Neural cell (in vitro differentiated cells): Measurements from ENCODE around the gene TSPAN9. TPM values are rescaled to one million over a fixed set of nuclear protein-coding genes. Genes with fewer than 3 reads are reported as not detected.

ENCODE experiments used
- H2AFZ ChIP-seq: fragments of 200-600, 300-800 bp; sonication (generic), shearing (Covaris generic); 2 replicates; pipeline ENCODE4 v1.6.0; 2014; ENCODE audit warnings: low read depth, mild to moderate bottlenecking, antibody characterized with exemption, low read length, moderate library complexity
- H3F3A ChIP-seq: fragments of 200-600 bp; shearing (Covaris generic); 2 replicates; pipeline ENCODE4 v1.6.1; 2016; ENCODE audit warnings: mild to moderate bottlenecking, moderate library complexity, mixed read lengths, antibody characterized with exemption, low read length; ENCODE audit not compliant: insufficient read depth, poor library complexity, severe bottlenecking
- H3K27ac ChIP-seq: fragments of 200-600, 300-800 bp; sonication (generic), shearing (Covaris generic); 2 replicates; pipeline ENCODE4 v1.5.1; 2014; ENCODE audit warnings: mild to moderate bottlenecking, low read length, moderate library complexity
- H3K27me3 ChIP-seq: fragments of 300-800, 200-600 bp; sonication (generic), shearing (Covaris generic); 2 replicates; pipeline ENCODE4 v1.6.0; 2014; ENCODE audit warnings: mild to moderate bottlenecking, low read depth, low read length, moderate library complexity; ENCODE audit not compliant: insufficient read depth
- H3K36me3 ChIP-seq: fragments of 300-800, 200-600 bp; sonication (generic), shearing (Covaris generic); 2 replicates; pipeline ENCODE4 v1.5.1; 2014; ENCODE audit warnings: mild to moderate bottlenecking, antibody characterized with exemption, low read length, moderate library complexity; ENCODE audit not compliant: insufficient read depth
- H3K4me2 ChIP-seq: fragments of 300-800, 200-600 bp; sonication (generic), shearing (Covaris generic); 2 replicates; pipeline ENCODE4 v1.6.0; 2014; ENCODE audit warnings: mild to moderate bottlenecking, low read length
- H3K4me3 ChIP-seq: fragments of 300-800, 200-600 bp; sonication (generic), shearing (Covaris generic); 2 replicates; pipeline ENCODE4 v1.5.1; 2014; ENCODE audit warnings: mild to moderate bottlenecking, low read length, moderate library complexity
- H3K79me2 ChIP-seq: fragments of 200-600 bp; shearing (Covaris generic); replicated peaks from 2 replicates; pipeline ENCODE4 v1.6.0; 2014; ENCODE audit warnings: mild to moderate bottlenecking, low read length, moderate library complexity; ENCODE audit not compliant: insufficient read depth
- H3K9ac ChIP-seq: fragments of 300-800, 200-600 bp; sonication (generic), shearing (Covaris generic); 2 replicates; pipeline ENCODE4 v1.6.1; 2016; ENCODE audit warnings: mild to moderate bottlenecking, low read length, mixed read lengths
- H3K9me2 ChIP-seq: fragments of 200-600 bp; shearing (Covaris generic); 2 replicates; pipeline ENCODE4 v1.6.1; 2016; ENCODE audit warnings: mild to moderate bottlenecking, low read length, mixed read lengths; ENCODE audit not compliant: insufficient read depth
- H3K9me3 ChIP-seq: fragments of 200-600, 300-800 bp; sonication (generic), shearing (Covaris generic); 2 replicates; pipeline ENCODE4 v1.6.1; 2016; ENCODE audit warnings: mild to moderate bottlenecking, mixed run types, low read length, moderate library complexity, mixed read lengths
- H4K20me1 ChIP-seq: fragments of 200-600 bp; shearing (Covaris generic); 2 replicates; pipeline ENCODE4 v1.6.1; 2016; ENCODE audit warnings: mild to moderate bottlenecking, mixed run types; ENCODE audit not compliant: insufficient read depth
- CTCF ChIP-seq: fragments of 450-650 bp; IDR thresholded peaks from 2 replicates; pipeline ENCODE4 v1.5.1; 2014; ENCODE audit warnings: antibody characterized with exemption, mild to moderate bottlenecking, moderate library complexity; ENCODE audit not compliant: poor library complexity, severe bottlenecking
- EP300 ChIP-seq: fragments of 450-650 bp; conservative IDR thresholded peaks from 2 replicates; pipeline ENCODE4 v1.6.1; 2014; ENCODE audit warnings: antibody characterized with exemption, mild to moderate bottlenecking, moderate library complexity; ENCODE audit not compliant: poor library complexity, severe bottlenecking
- EZH2 ChIP-seq: fragments of 200-600, 300-800 bp; shearing (Covaris generic), sonication (generic); IDR thresholded peaks from 2 replicates; pipeline ENCODE4 v1.6.1; 2014; ENCODE audit warnings: antibody characterized with exemption, low read length, borderline replicate concordance, mild to moderate bottlenecking; ENCODE audit not compliant: insufficient read depth, poor library complexity, severe bottlenecking
- MXI1 ChIP-seq: fragments of 450-650 bp; conservative IDR thresholded peaks from 2 replicates; pipeline ENCODE4 v1.6.1; 2014; ENCODE audit warnings: antibody characterized with exemption, mild to moderate bottlenecking; ENCODE audit not compliant: poor library complexity, severe bottlenecking
- POLR2AphosphoS5 ChIP-seq: IDR thresholded peaks from 2 replicates; pipeline ENCODE4 v1.6.1; 2012
- RAD21 ChIP-seq: fragments of 450-650 bp; conservative IDR thresholded peaks from 2 replicates; pipeline ENCODE4 v1.6.1; 2014; ENCODE audit warnings: antibody characterized with exemption, mild to moderate bottlenecking, moderate library complexity
- REST ChIP-seq: IDR thresholded peaks from 2 replicates; pipeline ENCODE4 v1.6.1; 2012; ENCODE audit warnings: borderline replicate concordance
- SMC3 ChIP-seq: fragments of 450-650 bp; conservative IDR thresholded peaks from 2 replicates; pipeline ENCODE4 v1.6.1; 2014; ENCODE audit warnings: antibody characterized with exemption, mild to moderate bottlenecking, moderate library complexity; ENCODE audit not compliant: poor library complexity
- TAF1 ChIP-seq: IDR thresholded peaks from 2 replicates; pipeline ENCODE4 v1.6.1; 2012; ENCODE audit warnings: low read depth
- polyA plus RNA-seq: library from polyadenylated mRNA; depleted of rRNA; stranded (reverse); fragments of >200 nt; gene quantifications from 2 replicates; pipeline ENCODE4 v1.2.3, GENCODE V29; 2014

Gene TSPAN9
- polyA plus RNA-seq, 1 donor from 2014 or later: 11.9 TPM

GRCh38 chr12:3326156-3326849, 249.1 kb downstream of the TSPAN9 start:
- no peak for TF ChIP-seq EP300
- no peak for TF ChIP-seq TAF1
- TF ChIP-seq EZH2: no peak
- H3K36me3 ChIP-seq: no peaks in the 10 kb centered on the region

DNA sequence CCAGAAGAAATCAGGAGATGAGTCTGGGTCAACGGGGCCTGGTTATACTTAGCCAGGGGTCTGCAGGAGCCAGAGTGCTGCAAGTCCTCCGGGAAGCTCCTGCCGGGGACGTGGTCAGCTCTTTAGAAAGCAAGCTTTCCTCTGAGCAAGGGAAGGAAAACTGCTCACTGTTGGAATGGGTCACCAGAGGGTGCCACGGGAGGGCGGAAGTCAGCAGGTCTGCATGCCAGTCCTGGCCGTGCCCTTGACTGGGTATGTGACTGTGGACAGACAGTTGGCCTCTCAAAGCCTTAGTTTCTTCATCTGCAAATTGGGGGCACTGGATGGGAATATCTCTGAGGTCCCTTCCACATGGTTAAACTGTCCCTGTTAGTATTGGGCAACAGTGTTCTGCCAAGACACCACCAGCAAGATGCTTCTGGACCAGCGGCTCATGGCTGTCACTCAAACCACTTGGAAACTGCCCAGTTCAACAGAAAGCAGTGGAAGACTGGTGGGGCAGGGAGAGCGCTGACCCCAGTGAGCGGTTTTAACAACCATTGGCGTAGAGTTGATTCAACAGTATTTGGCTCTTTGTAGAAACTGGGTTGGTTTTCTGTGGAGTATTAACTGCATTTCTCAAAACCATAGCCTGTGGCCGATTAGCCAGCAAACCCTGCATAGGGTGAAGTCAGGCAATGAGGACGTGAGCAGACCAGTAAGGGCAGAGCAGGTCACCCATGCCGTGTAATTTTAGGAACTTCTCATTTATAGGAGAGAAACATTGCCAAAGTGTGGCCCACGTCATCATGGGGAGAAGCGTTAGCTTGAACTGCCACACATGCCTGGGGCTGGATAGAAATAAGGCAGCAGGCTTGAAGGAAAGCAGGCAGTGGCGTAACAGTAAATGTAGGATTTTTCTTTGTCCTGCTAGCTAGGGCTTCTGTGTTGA, 249.9 kb downstream of the TSPAN9 start:
- no peaks in the 10 kb centered on the region for H3K9me2 ChIP-seq
- no peaks in the 10 kb centered on the region for H3F3A ChIP-seq
- H3K27ac ChIP-seq: no peak overlapping the region
- H2AFZ ChIP-seq: no peak overlapping the region
- no peak for TF ChIP-seq EP300
- TF ChIP-seq RAD21: no peak
- no peak for TF ChIP-seq POLR2AphosphoS5
- no peaks in the 10 kb centered on the region for H3K9me3 ChIP-seq
- H3K27me3 ChIP-seq: no peaks in the 10 kb centered on the region
- no peak overlapping the region for H3K4me3 ChIP-seq
- H3K4me2 ChIP-seq: no peak overlapping the region
- H3K36me3 ChIP-seq: no peaks in the 10 kb centered on the region
- H3K9ac ChIP-seq: no peak overlapping the region
- no peaks in the 10 kb centered on the region for H4K20me1 ChIP-seq
- H3K79me2 ChIP-seq: no peaks in the 10 kb centered on the region

More at GRCh38 chr12:3326156-3326849, 249.1 kb downstream of the TSPAN9 start:
- Histone ChIP-seq H3K27ac (no peak overlapping the region), H4K20me1 (no peaks in the 10 kb centered on the region), H3K9me2 (no peaks in the 10 kb centered on the region), H3K27me3 (no peaks in the 10 kb centered on the region), H3K4me2 (no peak overlapping the region), H3K4me3 (no peak overlapping the region), H3K79me2 (no peaks in the 10 kb centered on the region), H3F3A (no peaks in the 10 kb centered on the region), H3K9me3 (no peaks in the 10 kb centered on the region), H3K9ac (no peak overlapping the region), H2AFZ (no peak overlapping the region)

GRCh38 chr12:3328081-3328480, 250.9 kb downstream of the TSPAN9 start:
- Histone ChIP-seq H3K9me2 (no peaks in the 10 kb centered on the region), H3K79me2 (no peaks in the 10 kb centered on the region), H4K20me1 (no peaks in the 10 kb centered on the region), H3K4me3 (no peak overlapping the region), H3F3A (no peaks in the 10 kb centered on the region), H3K27ac (no peak overlapping the region), H3K36me3 (no peaks in the 10 kb centered on the region), H3K27me3 (no peaks in the 10 kb centered on the region), H2AFZ (no peak overlapping the region), H3K9me3 (no peaks in the 10 kb centered on the region), H3K9ac (no peak overlapping the region), H3K4me2 (no peak overlapping the region)
- TF ChIP-seq EP300 (no peak), EZH2 (no peak), RAD21 (no peak), CTCF (no peak), TAF1 (no peak), REST (no peak), SMC3 (no peak), MXI1 (no peak), POLR2AphosphoS5 (no peak)
